ENCODE measurements around the gene TMEM184A.

DNA sequence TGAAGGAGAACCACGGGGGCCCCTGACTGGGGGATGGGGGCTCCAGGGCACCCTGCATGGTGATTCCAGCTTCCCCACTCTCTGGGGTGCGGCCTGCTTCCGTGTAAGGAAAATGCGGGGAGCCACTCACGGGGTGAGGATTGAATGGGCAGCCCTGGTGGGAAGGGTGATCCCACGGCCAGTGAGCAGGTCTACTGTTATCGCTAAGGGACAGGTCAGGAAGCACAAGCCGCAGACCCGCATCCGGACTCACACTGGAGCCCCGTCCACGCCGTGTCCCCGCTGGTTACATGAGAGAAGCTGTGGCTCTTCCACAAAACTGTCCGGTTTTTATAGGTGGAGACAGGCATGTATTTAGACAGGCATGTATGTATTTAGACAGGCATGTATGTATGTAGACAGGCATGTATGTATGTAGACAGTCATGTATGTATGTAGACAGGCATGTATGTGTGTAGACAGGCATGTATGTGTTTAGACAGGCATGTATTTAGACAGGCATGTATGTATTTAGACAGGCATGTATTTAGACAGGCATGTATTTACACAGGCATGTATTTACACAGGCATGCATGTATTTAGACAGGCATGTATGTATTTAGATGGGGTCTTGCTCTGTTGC, 8.1 kb upstream of the TMEM184A start:
- TF ChIP-seq, protein P1, sequence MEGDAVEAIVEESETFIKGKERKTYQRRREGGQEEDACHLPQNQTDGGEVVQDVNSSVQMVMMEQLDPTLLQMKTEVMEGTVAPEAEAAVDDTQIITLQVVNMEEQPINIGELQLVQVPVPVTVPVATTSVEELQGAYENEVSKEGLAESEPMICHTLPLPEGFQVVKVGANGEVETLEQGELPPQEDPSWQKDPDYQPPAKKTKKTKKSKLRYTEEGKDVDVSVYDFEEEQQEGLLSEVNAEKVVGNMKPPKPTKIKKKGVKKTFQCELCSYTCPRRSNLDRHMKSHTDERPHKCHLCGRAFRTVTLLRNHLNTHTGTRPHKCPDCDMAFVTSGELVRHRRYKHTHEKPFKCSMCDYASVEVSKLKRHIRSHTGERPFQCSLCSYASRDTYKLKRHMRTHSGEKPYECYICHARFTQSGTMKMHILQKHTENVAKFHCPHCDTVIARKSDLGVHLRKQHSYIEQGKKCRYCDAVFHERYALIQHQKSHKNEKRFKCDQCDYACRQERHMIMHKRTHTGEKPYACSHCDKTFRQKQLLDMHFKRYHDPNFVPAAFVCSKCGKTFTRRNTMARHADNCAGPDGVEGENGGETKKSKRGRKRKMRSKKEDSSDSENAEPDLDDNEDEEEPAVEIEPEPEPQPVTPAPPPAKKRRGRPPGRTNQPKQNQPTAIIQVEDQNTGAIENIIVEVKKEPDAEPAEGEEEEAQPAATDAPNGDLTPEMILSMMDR (IDR thresholded peaks at IDR 0.05) = no peak
- no peak for TF ChIP-seq POLR2A (IDR thresholded peaks at IDR 0.05)

Measured in thyroid gland (tissue), 4 donors.